Measurements from ENCODE around the gene AP5Z1. TPM values are rescaled to one million over a fixed set of nuclear protein-coding genes. Genes with fewer than 3 reads are reported as not detected.
A peak's percentile ranks its signal among the peaks of the same experiment; 100 is the strongest.

Gene AP5Z1
- polyA plus RNA-seq, 1 of the 3 experiments (the other 2 are of a cell fraction) = 29.5 TPM

DNA sequence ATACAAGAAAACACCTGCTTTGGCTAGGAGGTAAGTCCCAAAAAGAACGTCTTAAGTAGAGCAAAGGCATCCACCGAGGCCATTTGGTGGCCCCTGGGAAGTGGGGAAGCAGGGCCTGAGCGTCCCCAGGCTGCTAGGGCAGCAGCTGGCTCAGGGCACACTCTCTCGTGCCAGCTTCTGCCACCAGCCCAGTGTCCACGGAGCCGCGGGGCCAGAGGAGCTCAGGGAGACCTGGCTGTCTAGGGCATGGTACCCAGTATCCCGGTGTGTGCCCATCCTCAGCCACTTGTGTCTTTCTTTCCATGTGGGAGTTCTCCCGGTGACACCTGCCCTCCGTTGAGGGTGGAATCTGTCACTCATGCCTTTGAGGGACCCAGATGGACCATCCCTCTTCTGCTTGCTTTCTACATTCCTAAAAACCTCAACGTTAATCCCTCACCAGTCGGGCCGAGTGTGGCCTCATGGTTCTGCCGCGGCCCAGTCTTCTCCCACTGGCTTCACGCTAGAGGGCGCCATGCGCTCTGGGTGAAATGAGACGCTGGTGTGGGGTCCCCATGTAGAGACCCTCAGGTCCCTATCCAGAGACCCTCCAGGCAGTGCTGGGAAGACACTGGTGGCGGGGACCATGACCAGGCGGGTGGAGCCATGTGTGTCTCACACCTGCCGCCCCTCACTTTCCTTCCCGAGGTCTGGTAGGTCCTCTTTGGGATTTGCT lies 9.5 kb upstream of the AP5Z1 start:
- Histone ChIP-seq H3K4me3 (ENCODE audit: low read depth in 2 of 2, low read length in 1 of 2) (no peak overlapping the region), H3K9me3 (no peaks in the 10 kb centered on the region), H3K4me2 (no peak overlapping the region), H3K9ac (no peak overlapping the region), H3K27me3 (ENCODE audit: insufficient read depth) (no peaks in the 10 kb centered on the region), H2AFZ (ENCODE audit: low read depth) (no peak overlapping the region), H3K27ac (ENCODE audit: low read depth in 2 of 2, low read length in 1 of 2) (no peak overlapping the region), H3K36me3 (replicated peaks in 1 of 2; ENCODE audit: control insufficient read depth in 1 of 2, insufficient read depth in 2 of 2, low read length in 1 of 2) (peaks cover 5 to 55% of the 10 kb centered on the region in 2 experiments), H3K79me2 (ENCODE audit: insufficient read depth) (peaks cover 1% of the 10 kb centered on the region; the same call in 1 of the 2 replicates), H4K20me1 (ENCODE audit: insufficient read depth) (no peaks in the 10 kb centered on the region), H3K4me1 (ENCODE audit: control insufficient read depth in 1 of 2, insufficient read depth in 2 of 2, low read depth in 1 of 2, low read length in 1 of 2) (no peaks in the 10 kb centered on the region), H3F3A (replicated peaks; ENCODE audit: insufficient read depth) (no peaks in the 10 kb centered on the region), H3K9me2 (no peaks in the 10 kb centered on the region)
- TF ChIP-seq CHD2 (IDR thresholded peaks at IDR 0.05; ENCODE audit: low read length, partially characterized antibody) (no peak), POLR2AphosphoS5 (IDR thresholded peaks at IDR 0.05; ENCODE audit: low read depth, low read length) (no peak), GABPA (IDR thresholded peaks at IDR 0.05; ENCODE audit: low read depth) (no peak), SMC3 (IDR thresholded peaks at IDR 0.05; ENCODE audit: low read depth, low read length) (no peak), SIN3A (IDR thresholded peaks at IDR 0.05; ENCODE audit: borderline replicate concordance, low read depth, low read length) (no peak), ELF1 (IDR thresholded peaks at IDR 0.05) (no peak), FOSL2 (IDR thresholded peaks at IDR 0.05; ENCODE audit: borderline replicate concordance, low read depth) (no peak)
- TF ChIP-seq, protein P1, sequence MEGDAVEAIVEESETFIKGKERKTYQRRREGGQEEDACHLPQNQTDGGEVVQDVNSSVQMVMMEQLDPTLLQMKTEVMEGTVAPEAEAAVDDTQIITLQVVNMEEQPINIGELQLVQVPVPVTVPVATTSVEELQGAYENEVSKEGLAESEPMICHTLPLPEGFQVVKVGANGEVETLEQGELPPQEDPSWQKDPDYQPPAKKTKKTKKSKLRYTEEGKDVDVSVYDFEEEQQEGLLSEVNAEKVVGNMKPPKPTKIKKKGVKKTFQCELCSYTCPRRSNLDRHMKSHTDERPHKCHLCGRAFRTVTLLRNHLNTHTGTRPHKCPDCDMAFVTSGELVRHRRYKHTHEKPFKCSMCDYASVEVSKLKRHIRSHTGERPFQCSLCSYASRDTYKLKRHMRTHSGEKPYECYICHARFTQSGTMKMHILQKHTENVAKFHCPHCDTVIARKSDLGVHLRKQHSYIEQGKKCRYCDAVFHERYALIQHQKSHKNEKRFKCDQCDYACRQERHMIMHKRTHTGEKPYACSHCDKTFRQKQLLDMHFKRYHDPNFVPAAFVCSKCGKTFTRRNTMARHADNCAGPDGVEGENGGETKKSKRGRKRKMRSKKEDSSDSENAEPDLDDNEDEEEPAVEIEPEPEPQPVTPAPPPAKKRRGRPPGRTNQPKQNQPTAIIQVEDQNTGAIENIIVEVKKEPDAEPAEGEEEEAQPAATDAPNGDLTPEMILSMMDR (IDR thresholded peaks at IDR 0.05) = peak; percentile 22; the same call in 1 of the 2 replicates
- TF ChIP-seq, protein P2, sequence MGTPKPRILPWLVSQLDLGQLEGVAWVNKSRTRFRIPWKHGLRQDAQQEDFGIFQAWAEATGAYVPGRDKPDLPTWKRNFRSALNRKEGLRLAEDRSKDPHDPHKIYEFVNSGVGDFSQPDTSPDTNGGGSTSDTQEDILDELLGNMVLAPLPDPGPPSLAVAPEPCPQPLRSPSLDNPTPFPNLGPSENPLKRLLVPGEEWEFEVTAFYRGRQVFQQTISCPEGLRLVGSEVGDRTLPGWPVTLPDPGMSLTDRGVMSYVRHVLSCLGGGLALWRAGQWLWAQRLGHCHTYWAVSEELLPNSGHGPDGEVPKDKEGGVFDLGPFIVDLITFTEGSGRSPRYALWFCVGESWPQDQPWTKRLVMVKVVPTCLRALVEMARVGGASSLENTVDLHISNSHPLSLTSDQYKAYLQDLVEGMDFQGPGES (IDR thresholded peaks at IDR 0.05; ENCODE audit: low read depth, low read length) = no peak
- CTCF ChIA-PET = interaction anchor here (1.0 to 3.3 kb wide), 4 partner anchors 9 to 320 kb away, joined by 3 to 11 read pairs (median 4); partner anchors contain the start of gene AP5Z1
- DNase-seq = no peak
- WGBS (ENCODE audit: low lambda C conversion rate) = 92% methylated on average over 21 of the region's 23 CpGs
- POLR2A ChIA-PET = no interaction called here

DNA sequence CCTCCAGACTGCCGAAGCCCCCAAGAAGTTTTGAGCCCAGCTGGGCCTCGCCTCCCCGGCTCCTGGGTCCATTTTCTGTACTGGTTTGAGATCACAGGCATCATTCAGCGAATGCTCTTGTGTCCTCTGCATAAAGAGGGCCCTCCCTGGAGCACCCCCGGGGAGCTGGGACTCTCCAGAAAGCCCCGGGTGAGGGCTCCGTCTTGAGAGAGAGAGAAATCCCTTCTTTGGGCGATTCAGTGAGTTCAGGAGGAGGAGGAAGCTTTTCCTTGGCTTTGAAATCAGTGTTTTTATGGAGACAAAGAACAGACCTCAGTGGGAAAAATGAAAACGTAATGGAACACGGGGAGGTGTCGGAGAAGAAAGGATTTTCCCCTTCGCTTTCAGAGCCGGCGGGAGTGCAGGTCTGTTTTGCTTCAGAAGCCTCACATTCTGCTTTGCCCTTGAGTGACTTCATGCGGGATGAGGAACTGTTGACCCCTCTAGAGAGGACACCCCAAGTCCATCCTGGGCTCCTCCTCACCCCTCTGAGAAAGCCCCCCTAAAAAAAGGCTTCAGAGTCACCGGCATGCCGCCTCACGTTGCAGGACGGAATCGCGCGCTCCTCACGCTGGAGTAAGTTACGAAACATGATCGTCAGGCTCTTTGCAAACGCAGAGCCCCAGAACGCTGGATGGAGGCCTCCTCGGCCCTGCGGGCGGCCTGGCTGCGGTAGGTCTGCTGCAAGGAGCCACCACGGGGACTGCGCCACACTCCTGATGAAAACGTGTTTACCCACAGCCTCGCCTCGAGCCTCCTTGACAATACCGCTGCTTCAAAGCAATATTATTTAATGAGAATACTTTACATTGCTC lies 8.5 kb upstream of the AP5Z1 start:
- Histone ChIP-seq H3K9me2 (no peaks in the 10 kb centered on the region), H3K79me2 (ENCODE audit: insufficient read depth) (peaks cover 3% of the 10 kb centered on the region; the same call in 1 of the 2 replicates), H3K4me2 (no peak overlapping the region), H3K36me3 (replicated peaks in 1 of 2; ENCODE audit: control insufficient read depth in 1 of 2, insufficient read depth in 2 of 2, low read length in 1 of 2) (peaks cover 0 to 50% of the 10 kb centered on the region in 2 experiments), H3K4me1 (ENCODE audit: control insufficient read depth in 1 of 2, insufficient read depth in 2 of 2, low read depth in 1 of 2, low read length in 1 of 2) (no peaks in the 10 kb centered on the region), H3F3A (replicated peaks; ENCODE audit: insufficient read depth) (no peaks in the 10 kb centered on the region), H3K9me3 (no peaks in the 10 kb centered on the region), H3K27me3 (ENCODE audit: insufficient read depth) (no peaks in the 10 kb centered on the region), H2AFZ (ENCODE audit: low read depth) (no peak overlapping the region), H4K20me1 (ENCODE audit: insufficient read depth) (no peaks in the 10 kb centered on the region), H3K9ac (no peak overlapping the region), H3K4me3 (ENCODE audit: low read depth in 2 of 2, low read length in 1 of 2) (no peak overlapping the region), H3K27ac (ENCODE audit: low read depth in 2 of 2, low read length in 1 of 2) (no peak overlapping the region)
- no peak for DNase-seq
- CTCF ChIA-PET = interaction anchor here (1.0 to 3.3 kb wide), 5 partner anchors 8 to 319 kb away, joined by 3 to 11 read pairs (median 3); partner anchors contain the start of gene AP5Z1
- WGBS (ENCODE audit: low lambda C conversion rate) = 93% methylated on average over 37 of the region's 37 CpGs
- POLR2A ChIA-PET = no interaction called here
- TF ChIP-seq JUND (IDR thresholded peaks at IDR 0.05) = no peak
- TF ChIP-seq RFX5 (IDR thresholded peaks at IDR 0.05; ENCODE audit: low read length) = no peak
- TF ChIP-seq, protein P3, sequence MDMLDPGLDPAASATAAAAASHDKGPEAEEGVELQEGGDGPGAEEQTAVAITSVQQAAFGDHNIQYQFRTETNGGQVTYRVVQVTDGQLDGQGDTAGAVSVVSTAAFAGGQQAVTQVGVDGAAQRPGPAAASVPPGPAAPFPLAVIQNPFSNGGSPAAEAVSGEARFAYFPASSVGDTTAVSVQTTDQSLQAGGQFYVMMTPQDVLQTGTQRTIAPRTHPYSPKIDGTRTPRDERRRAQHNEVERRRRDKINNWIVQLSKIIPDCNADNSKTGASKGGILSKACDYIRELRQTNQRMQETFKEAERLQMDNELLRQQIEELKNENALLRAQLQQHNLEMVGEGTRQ (IDR thresholded peaks at IDR 0.05; ENCODE audit: borderline replicate concordance, low read depth, low read length) = no peak
- no peak for TF ChIP-seq EP300 (IDR thresholded peaks at IDR 0.05; ENCODE audit: borderline replicate concordance in 1 of 2, low read depth in 1 of 2, low read length in 1 of 2)
- no peak for TF ChIP-seq RCOR1 (IDR thresholded peaks at IDR 0.05; ENCODE audit: low read length)
- TF ChIP-seq, protein P2 (IDR thresholded peaks at IDR 0.05; ENCODE audit: low read depth, low read length) = no peak
- TF ChIP-seq TCF12 (IDR thresholded peaks at IDR 0.05) = no peak
- TF ChIP-seq MXI1 (IDR thresholded peaks at IDR 0.05; ENCODE audit: low read depth, low read length) = no peak
- TF ChIP-seq, protein P4, sequence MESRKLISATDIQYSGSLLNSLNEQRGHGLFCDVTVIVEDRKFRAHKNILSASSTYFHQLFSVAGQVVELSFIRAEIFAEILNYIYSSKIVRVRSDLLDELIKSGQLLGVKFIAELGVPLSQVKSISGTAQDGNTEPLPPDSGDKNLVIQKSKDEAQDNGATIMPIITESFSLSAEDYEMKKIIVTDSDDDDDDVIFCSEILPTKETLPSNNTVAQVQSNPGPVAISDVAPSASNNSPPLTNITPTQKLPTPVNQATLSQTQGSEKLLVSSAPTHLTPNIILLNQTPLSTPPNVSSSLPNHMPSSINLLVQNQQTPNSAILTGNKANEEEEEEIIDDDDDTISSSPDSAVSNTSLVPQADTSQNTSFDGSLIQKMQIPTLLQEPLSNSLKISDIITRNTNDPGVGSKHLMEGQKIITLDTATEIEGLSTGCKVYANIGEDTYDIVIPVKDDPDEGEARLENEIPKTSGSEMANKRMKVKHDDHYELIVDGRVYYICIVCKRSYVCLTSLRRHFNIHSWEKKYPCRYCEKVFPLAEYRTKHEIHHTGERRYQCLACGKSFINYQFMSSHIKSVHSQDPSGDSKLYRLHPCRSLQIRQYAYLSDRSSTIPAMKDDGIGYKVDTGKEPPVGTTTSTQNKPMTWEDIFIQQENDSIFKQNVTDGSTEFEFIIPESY (IDR thresholded peaks at IDR 0.05; ENCODE audit: borderline replicate concordance, low read depth) = no peak
- TF ChIP-seq TEAD4 (IDR thresholded peaks at IDR 0.05; ENCODE audit: borderline replicate concordance, insufficient read depth) = no peak
- TF ChIP-seq FOSL2 (IDR thresholded peaks at IDR 0.05; ENCODE audit: borderline replicate concordance, low read depth) = no peak

All from SK-N-SH (cell line).